Activated B cell treated with CpG ODN at 0.5 μM for 24 hours (primary cell): Measurements from ENCODE around the gene SNRPA. TPM values are rescaled to one million over a fixed set of nuclear protein-coding genes. Genes with fewer than 3 reads are reported as not detected.
"Not testable (repeated sequence)": the region's sequence is repeated elsewhere in the genome, so short reads cannot be mapped to it uniquely, and the experiment has no call there.

Experiments
- ATAC-seq: fragments of 200-7000 bp; cut with Tn5 transposase; one replicate; pipeline ENCODE4 v1.10.0; 2021; ENCODE audit warnings: low read depth, mild to moderate bottlenecking, moderate library complexity
- CTCF ChIA-PET: fragments of 350-600 bp; sonication (Branson Sonifier 250); formaldehyde crosslinking; loops from one replicate; lab custom pipeline; 2021; ENCODE audit warnings: antibody characterized with exemption; lab: Charles Lee
- POLR2A ChIA-PET: fragments of 350-600 bp; sonication (Branson Sonifier 250); formaldehyde crosslinking; loops from one replicate; lab custom pipeline; 2021; ENCODE audit warnings: antibody characterized with exemption; lab: Charles Lee
- DNase-seq: peaks from one replicate; pipeline ENCODE4 v3.0.0; 2022
- H3K27ac Mint-ChIP-seq: one replicate; pipeline ENCODE4 v1.8.0; 2020; ENCODE audit warnings: mixed read lengths
- H3K27me3 Mint-ChIP-seq: one replicate; pipeline ENCODE4 v1.8.0; 2021; ENCODE audit warnings: mixed read lengths
- H3K36me3 Mint-ChIP-seq: one replicate; pipeline ENCODE4 v1.8.0; 2021; ENCODE audit warnings: low read depth, mixed read lengths
- H3K4me1 Mint-ChIP-seq: one replicate; pipeline ENCODE4 v1.8.0; 2021; ENCODE audit warnings: mixed read lengths
- H3K4me3 Mint-ChIP-seq: one replicate; pipeline ENCODE4 v1.8.0; 2020; ENCODE audit warnings: mild to moderate bottlenecking, mixed read lengths
- H3K9me3 Mint-ChIP-seq: one replicate; pipeline ENCODE4 v1.8.0; 2020; ENCODE audit warnings: mixed read lengths
- CTCF ChIP-seq: fragments of 200-600 bp; IDR thresholded peaks from one replicate; pipeline ENCODE4 v1.8.0; 2022; ENCODE audit warnings: antibody characterized with exemption, mild to moderate bottlenecking
- intact Hi-C: fragments of 100-400 bp; cut with micrococcal nuclease; formaldehyde crosslinking; loops from one replicate; pipeline ENCODE4 v1.15.1; 2024
- total RNA-seq: library from RNA; stranded (reverse); gene quantifications from 2 replicates; pipeline ENCODE4 v1.2.3, GENCODE V29; 2022

SNRPA gene
- total RNA-seq, 1 donor from 2014 or later, result 138 TPM

GRCh38 chr19:40783711-40784110, 32.7 kb downstream of the SNRPA start:
- TF ChIP-seq CTCF, result no peak
- H3K4me3 Mint-ChIP-seq, result no peak overlapping the region
- no peak for DNase-seq
- no peaks in the 10 kb centered on the region for H3K27me3 Mint-ChIP-seq
- ChIA-PET POLR2A (interaction anchor here (0.6 kb wide), 1 partner anchor 23 kb away, joined by 4 read pairs; no protein-coding TSS in a partner anchor), CTCF (no interaction called here)
- intact Hi-C loops, result no loop called here
- peaks cover 73% of the 10 kb centered on the region for H3K36me3 Mint-ChIP-seq
- no peaks in the 10 kb centered on the region for H3K9me3 Mint-ChIP-seq
- H3K4me1 Mint-ChIP-seq, result peaks cover 31% of the 10 kb centered on the region
- no peak overlapping the region for H3K27ac Mint-ChIP-seq
- no peak for ATAC-seq

GRCh38 chr19:40784146-40784545, 33.1 kb downstream of the SNRPA start:
- POLR2A ChIA-PET, ATAC-seq, CTCF ChIA-PET, H3K27me3 Mint-ChIP-seq, H3K9me3 Mint-ChIP-seq, H3K4me3 Mint-ChIP-seq, intact Hi-C loops, DNase-seq, H3K27ac Mint-ChIP-seq: not testable (repeated sequence)
- peaks cover 75% of the 10 kb centered on the region for H3K36me3 Mint-ChIP-seq
- H3K4me1 Mint-ChIP-seq, result peaks cover 26% of the 10 kb centered on the region

- ATAC-seq, result no peak
- DNase-seq, result no peak
- CTCF ChIA-PET, result no interaction called here
- intact Hi-C loops, result no loop called here
- peaks cover 14% of the 10 kb centered on the region for H3K4me1 Mint-ChIP-seq
- H3K9me3 Mint-ChIP-seq, result no peaks in the 10 kb centered on the region
- POLR2A ChIA-PET, result interaction anchor here (2.6 kb wide), 1 partner anchor 13 kb away, joined by 10 read pairs; the partner anchor contains the start of gene EGLN2
- H3K36me3 Mint-ChIP-seq, result peaks cover 77% of the 10 kb centered on the region
- TF ChIP-seq CTCF, result no peak
- H3K27me3 Mint-ChIP-seq, result no peaks in the 10 kb centered on the region
- H3K27ac Mint-ChIP-seq, result no peak overlapping the region
- no peak overlapping the region for H3K4me3 Mint-ChIP-seq
These were observed 34.5 kb downstream of the SNRPA start for GRCh38 chr19:40785526-40785925.

GRCh38 chr19:40786060-40787037, 35.3 kb downstream of the SNRPA start:
- Mint-ChIP-seq H3K9me3 (no peaks in the 10 kb centered on the region), H3K27ac (peak overlapping the region; percentile 41), H3K36me3 (peaks cover 76% of the 10 kb centered on the region), H3K4me3 (no peak overlapping the region), H3K4me1 (peaks cover 12% of the 10 kb centered on the region), H3K27me3 (no peaks in the 10 kb centered on the region)
- no peak for TF ChIP-seq CTCF
- ChIA-PET POLR2A (interaction anchor here (0.6 to 4.3 kb wide), 8 partner anchors 8 to 36 kb away, joined by 3 to 29 read pairs (median 3); partner anchors contain the start of genes ACTMAP, EGLN2 and RAB4B), CTCF (interaction anchor here (0.6 kb wide), 1 partner anchor 20 kb away, joined by 3 read pairs; no protein-coding TSS in a partner anchor)
- ATAC-seq (no peak), DNase-seq (no peak)
- intact Hi-C loops, result no loop called here

GRCh38 chr19:40791349-40791748, 40.3 kb downstream of the SNRPA start:
- ChIA-PET CTCF (no interaction called here), POLR2A (interaction anchor here (2.8 kb wide), 1 partner anchor 13 kb away, joined by 27 read pairs; the partner anchor contains the start of gene RAB4B)
- Mint-ChIP-seq H3K4me1 (peaks cover 24% of the 10 kb centered on the region), H3K36me3 (peaks cover 63% of the 10 kb centered on the region), H3K27me3 (no peaks in the 10 kb centered on the region), H3K4me3 (no peak overlapping the region), H3K9me3 (no peaks in the 10 kb centered on the region), H3K27ac (peak overlapping the region; percentile 63)
- TF ChIP-seq CTCF, result no peak
- DNase-seq (no peak), ATAC-seq (no peak)
- intact Hi-C loops, result no loop called here
